Activated CD8-positive, alpha-beta memory T cell treated with anti-CD3 and anti-CD28 coated beads for 36 hours (primary cell): ENCODE measurements around the gene OR2T27. TPM values are rescaled to one million over a fixed set of nuclear protein-coding genes. Genes with fewer than 3 reads are reported as not detected.
"Not testable (repeated sequence)": the region's sequence is repeated elsewhere in the genome, so short reads cannot be mapped to it uniquely, and the experiment has no call there.

Source experiments
- CTCF ChIA-PET: fragments of 350-600 bp; sonication (Branson Sonifier 250); formaldehyde crosslinking; loops from one replicate; lab custom pipeline; 2021; ENCODE audit warnings: antibody characterized with exemption; lab: Charles Lee
- POLR2A ChIA-PET: fragments of 350-600 bp; sonication (Branson Sonifier 250); formaldehyde crosslinking; loops from one replicate; lab custom pipeline; 2021; ENCODE audit warnings: antibody characterized with exemption; lab: Charles Lee
- total RNA-seq, 2 experiments: library from RNA; stranded (reverse); gene quantifications; one replicate each; pipeline ENCODE4 v1.2.3, GENCODE V29; 2021

Gene OR2T27, protein sequence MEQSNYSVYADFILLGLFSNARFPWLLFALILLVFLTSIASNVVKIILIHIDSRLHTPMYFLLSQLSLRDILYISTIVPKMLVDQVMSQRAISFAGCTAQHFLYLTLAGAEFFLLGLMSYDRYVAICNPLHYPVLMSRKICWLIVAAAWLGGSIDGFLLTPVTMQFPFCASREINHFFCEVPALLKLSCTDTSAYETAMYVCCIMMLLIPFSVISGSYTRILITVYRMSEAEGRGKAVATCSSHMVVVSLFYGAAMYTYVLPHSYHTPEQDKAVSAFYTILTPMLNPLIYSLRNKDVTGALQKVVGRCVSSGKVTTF
- total RNA-seq: not detected

DNA sequence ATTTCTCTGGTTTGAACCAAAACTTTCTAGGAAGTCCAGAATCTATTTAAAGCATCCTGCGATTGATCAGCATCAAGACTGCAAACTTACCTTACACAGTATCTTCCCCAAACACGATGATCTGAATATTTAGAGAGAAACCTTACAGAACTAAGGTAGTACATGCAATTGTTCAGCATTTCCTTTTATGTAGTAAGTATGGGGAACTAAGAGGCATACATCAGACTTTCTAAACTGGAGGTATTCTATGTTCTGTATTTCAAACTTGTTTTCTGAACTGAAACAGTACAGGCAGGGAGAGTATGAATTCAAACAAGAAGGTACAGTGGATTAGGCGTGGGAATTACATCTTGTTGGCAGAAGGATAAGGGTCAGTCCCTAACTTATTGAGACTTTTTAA is at the start of gene OR2T27:
TSS of gene OR2T27 (minus strand) at position 175 of the 400 bp plus-strand sequence. CDS start 4,644 bp downstream, outside the sequence.
- POLR2A ChIA-PET, CTCF ChIA-PET: not testable (repeated sequence)

DNA sequence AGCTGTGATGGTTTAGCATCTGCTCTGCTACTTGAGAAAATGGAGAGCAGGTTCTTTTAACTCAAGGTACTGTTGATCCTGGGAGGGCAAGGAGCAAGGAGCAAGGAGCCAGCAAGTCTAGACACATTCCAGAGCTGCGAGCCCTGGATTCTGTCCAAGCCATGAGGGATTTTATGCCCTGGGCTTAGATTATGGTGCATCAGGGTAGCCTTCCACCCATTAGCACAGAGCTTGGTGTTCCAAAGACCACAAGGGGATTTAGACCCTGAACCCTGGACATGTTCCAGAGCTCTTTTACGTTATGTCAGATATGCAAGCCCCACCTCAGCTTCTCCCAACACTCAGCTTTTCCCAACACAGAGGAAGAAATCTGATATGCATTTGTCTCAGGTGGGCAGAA is 49.3 kb upstream of the OR2T27 start:
- CTCF ChIA-PET: no interaction called here
- POLR2A ChIA-PET: no interaction called here

DNA sequence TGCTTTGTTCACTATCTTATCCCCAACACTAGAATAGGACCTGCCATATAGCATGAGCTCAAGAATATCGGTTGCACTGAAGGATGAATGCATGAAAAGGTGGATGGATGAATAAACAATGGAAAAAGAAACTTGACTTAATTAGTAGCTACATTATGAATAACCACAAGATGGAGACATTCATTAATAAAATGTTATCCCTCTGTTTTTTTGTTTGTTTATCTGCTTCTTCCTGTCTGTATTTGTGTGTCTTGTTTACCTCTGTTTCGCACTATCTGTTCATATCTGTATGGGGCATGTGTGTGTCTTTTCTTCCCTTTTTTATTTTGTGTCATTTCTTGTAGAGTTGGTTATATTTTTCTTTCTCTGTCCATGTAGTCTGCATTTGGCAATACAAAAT is 48.3 kb upstream of the OR2T27 start:
- POLR2A ChIA-PET: no interaction called here
- CTCF ChIA-PET: no interaction called here

DNA sequence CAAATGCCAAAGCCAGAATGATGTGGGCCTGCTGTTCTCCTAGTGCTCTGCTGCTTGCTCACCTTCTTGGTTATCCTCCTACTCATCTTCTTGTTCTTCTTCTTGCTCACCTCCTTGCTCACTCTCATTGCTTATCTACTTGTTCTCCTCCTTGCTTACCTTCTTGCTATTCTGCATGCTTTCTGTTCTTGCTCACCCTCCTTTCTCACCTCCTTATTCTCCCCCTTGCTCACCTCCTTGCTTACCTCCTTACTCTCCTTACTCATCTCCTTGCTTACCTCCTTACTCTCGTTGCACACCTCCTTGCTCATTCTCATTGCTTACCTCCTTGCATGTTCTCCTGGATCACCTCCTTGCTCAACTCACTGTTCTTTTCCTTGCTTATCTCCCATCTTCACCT is 47.4 kb upstream of the OR2T27 start, which contains the start of gene OR14I1:
TSS of gene OR14I1 (minus strand) at position 53 of the 400 bp plus-strand sequence.
- POLR2A ChIA-PET: no interaction called here
- CTCF ChIA-PET: no interaction called here

DNA sequence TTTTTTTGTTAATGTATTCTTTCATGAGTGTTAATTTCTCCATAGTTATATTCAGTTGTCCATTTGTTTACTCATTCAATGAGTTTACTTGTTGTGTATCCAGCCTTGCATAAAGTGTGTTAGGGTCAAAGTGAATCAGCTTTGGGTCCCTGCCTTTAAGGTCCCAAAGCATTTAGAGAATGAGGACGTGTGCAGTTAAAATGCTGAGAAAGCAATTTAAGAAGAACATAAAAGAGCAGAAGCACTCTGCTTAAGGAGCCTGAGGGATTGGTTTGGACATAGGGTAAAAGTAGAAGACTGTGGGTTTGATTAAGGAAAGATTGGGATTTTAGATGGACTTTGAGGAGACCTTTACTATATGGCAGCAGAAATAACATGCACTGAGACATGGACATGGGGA is 43.8 kb upstream of the OR2T27 start:
- POLR2A ChIA-PET: no interaction called here
- CTCF ChIA-PET: interaction anchor here (1.2 kb wide), 1 partner anchor 10 kb away, joined by 3 read pairs; no protein-coding TSS in a partner anchor

DNA sequence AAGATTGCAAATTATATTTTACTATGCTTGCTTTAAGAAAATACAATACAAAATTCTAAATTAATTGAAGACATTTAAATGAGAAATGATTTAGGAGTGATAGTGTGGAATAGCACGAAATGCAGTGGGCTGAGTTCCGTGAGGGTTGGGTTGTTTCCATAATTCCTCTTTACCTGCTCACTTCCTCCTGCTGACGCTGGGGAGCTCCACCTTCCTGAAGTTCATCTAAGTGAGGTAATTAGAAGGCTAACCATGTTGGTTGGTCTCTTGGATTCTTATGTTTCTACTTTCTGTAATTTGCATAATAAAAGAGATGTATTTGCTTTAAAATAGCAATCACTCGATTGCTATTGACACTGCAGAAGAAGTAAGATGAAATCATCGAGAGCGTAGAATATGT is 42.6 kb upstream of the OR2T27 start:
- POLR2A ChIA-PET: no interaction called here
- CTCF ChIA-PET: no interaction called here

DNA sequence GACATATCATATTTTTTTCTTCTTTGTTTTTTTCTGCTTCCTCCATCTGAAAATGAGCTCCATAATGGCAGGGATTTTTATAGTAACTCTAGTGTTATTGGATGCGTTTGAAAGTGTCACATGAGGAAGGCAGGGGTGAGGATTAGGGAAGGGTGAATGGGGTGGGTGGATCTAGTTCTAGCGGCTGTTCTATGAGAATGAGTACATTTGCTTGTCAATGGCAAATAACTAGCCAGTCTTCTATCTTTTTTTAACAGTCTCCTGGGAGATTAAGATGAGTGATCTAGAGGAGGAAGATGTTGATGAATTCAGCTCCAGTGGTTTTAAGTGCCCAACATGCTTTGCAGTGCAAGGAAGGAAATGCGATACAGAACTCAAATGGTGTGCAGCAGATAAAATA is 41.4 kb upstream of the OR2T27 start:
- ChIA-PET POLR2A (no interaction called here), CTCF (no interaction called here)

DNA sequence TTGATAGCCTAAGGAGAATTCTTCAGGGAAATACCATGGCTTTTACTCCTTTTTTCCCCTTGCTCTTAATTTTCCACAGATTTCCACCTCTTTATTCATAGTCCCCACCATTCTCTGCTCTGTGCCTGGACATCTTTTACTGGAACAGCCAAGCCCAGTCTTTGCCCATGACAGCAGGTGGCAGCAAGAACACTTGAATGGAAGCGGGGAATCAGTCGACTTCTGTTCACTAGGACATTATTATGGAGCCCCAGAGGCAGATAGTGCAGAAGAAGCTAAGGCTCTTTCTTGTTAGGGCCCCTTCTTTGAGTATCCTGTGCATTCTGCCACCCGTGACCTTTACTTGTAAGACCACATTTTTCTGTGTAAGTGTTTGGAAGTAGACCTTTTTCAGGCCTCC is 40.9 kb upstream of the OR2T27 start:
- ChIA-PET CTCF (no interaction called here), POLR2A (no interaction called here)

DNA sequence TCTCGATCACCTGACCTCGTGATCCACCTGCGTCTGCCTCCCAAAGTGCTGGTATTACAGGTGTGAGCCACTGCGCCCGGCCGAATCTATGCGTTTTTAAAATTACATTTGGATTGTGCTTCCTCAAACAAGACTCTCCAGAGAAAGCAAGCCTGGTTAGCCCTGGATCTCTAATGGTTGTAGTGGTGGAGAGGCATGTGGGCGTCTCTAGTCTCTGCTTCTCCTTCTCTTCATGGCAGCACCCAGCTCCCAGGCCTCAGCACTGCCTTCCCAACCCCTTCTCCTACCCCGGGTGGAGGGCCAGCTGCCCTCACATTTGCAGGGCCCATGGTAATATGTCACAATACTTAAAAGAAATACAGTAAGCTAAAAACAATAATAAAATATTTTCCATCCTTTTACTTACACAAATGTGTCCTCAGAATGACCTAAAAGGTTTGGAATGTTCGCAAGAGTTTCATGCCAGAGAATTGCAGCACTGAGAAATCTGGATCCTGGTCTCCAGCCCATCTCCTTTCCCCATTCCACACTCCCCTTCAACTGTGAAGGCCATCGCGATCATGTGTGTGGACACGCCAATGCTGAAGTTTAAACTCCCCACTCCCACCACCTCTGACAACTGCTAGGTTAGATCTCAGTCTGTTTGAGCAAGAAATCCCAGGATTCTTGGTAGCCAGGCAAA is 40.3 kb upstream of the OR2T27 start:
- CTCF ChIA-PET: no interaction called here
- POLR2A ChIA-PET: no interaction called here

DNA sequence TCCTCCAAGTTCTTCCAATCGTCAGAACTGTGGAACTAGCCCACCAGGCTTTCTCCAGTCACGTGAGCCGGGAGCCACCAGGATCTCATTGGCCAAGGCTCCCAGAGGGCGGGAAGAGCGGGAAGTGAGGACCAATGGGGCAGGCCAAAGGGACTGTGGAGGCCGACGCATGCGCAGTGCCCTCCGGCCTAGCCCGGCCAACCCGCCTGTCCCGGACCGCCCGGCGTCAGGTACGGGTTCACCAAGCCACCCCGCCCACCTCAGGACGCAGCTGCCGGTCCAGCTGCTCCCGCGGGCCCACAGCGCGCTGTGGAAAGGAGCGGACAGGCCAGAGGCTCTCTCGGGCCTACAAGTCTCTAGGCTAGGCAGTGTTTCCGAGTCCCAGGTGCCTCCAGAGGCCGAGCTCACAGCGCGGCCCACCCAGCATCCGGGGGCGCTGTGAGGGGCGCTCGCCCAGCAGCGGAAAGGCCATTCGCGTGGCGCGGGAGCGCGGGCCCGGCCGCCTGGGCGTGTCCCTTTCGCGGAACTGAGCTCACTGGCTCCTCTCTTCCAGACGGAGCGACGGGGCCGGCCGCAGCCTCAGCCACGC is 36.3 kb upstream of the OR2T27 start:
- CTCF ChIA-PET: no interaction called here
- POLR2A ChIA-PET: no interaction called here

DNA sequence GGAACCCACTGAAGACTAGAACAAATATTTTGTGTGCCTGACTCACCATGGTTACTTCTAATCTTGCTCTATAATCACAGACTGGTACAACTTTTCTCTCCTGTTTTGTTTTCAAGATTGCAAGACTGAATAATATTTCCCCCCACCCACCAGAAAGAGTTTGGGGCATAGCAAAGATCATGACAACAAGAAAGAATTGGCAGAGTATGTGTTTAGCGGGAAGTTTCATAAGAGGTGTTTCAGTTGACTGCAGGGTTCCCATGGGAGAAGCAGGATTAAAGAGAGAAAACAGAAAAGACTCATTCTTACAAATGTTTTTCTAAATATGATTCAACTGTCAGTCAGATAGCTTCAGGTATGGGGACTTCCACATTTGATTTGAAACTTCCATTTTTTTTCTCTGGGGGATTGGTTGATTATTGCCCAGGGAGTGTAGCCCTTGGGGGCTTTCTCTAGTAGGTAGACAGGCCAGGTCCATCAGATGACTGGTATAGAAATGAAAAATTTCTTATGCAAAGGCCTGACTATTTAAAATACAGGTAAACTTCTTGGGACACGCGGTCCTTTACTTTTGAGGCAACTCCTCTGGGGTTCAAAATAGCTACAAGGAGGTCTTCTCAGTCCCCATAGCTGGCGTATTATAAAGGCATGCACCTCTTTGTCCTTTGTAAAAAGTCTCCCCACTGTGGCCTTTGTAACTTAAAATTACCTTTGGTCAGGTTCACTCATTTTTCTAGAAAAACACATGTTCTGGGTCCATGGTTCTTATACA is 33.4 kb upstream of the OR2T27 start:
- CTCF ChIA-PET: interaction anchor here (1.2 kb wide), 1 partner anchor 10 kb away, joined by 3 read pairs; no protein-coding TSS in a partner anchor

DNA sequence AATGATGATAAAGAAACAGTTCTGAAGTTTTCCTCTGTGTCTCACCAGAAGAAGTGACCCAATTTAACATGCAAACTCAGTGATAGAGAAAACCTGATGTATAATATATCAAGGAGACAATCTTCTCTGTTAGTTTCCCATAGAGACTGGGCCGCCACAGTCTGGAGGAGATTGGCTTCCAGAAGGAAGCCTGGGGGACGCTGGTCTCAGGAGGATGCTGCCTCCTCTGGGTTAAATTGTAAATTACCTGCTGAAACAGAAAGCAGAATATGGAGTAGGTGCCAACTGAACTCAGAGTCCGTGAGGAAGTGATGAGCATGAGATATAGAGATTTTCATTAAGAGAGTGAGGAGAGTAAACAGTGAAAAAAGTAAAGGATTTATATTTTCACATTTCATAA is 31.5 kb upstream of the OR2T27 start:
- POLR2A ChIA-PET: no interaction called here
- CTCF ChIA-PET: no interaction called here

More for the DNA sequence above, 33.4 kb upstream of the OR2T27 start:
- POLR2A ChIA-PET: no interaction called here

DNA sequence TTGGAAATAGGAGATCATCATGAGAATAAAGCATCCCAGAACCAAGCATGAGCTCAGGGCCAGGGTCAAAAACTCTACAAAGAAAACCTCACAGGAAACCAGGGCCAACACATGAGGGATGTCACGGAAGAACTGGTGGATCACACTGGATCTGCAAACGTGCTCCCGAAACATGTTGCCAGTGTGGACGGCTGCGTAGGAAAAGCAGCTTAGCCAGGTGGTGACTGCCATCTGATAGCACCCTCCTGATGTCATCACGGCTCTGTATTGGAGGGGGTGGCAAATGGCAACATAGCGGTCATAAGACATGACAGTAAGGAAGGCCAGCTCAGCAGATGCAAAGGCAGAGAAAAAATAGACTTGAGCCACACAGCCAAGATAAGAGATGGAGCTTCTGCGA is 26.3 kb upstream of the OR2T27 start:
- ChIA-PET CTCF (no interaction called here), POLR2A (no interaction called here)

DNA sequence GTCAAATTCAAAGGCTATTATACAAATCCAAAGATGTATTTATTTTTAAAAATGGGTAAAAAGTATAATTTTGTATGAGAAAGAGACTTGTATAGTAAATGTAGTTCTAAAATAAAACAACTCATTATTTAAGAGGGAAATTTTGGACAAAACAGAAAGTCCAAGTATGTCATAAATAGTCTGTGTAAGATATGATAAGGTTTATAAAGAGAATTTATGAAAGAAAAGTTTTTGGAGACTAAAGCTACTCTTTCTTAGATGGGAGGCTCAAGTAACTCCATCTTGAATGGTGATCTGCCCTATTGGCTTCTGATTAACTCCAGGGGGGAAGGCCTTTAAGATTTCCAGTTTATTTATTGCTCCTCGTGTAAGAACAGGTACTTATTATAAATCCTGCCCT is 14.7 kb upstream of the OR2T27 start:
- ChIA-PET POLR2A (no interaction called here), CTCF (no interaction called here)

DNA sequence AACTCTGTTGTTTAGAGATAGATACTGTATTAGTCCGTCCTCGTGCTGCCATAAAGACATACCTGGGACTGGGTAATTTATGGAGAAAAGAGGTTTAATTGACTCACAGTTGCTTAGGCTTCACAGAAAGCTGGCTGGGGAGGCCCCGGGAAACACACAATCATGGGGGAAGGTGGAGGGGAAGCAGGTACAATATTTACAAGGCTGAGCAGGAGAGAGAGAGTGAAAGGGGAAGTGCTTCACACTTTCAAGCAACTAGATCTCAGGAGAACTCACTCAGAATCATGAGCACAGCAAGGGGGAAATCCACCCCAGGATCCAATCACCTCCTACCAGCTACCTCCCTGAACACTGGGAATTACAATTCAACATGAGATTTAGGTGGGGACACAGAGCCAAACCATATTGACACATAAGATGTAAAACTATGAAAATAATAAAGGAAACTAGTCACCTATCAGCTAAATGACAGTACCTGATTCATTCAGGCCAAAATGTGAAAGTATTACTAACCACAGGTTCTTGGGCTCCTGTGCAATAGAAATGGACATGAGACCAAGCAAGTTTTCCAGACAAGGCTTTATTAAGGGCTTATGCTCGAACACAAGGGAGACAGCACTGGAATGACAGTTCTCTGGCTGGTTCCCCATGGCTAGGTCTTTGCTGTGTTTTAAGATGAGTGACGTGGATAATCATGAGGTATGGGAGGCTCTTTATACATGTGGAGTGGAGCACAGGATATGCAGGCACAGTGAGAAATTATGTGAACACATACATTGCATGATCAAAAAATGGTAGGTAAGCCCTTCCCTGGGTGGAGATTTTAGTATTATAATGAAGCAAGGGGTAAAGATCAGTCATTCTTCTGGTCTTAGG is 8.4 kb upstream of the OR2T27 start:
- CTCF ChIA-PET, POLR2A ChIA-PET: not testable (repeated sequence)

DNA sequence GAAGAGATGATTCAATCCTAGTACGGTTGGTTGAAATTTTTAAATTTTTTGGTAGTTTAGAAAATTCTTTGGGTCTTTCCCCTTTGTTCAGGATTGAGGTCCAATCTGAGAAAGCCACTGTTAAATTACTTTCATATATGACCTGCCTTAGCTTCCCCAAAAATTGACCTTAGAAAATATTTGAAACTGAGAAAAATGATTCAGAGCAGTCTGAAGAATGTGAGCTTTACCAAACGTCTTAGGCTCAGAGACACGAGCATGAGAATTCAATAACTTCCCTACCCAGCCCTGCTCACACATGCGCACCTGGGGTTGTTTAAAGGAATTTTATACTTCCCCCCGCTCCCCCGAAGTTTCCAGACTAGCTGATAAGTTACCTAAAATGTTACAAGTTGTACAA is 1.5 kb upstream of the OR2T27 start:
- POLR2A ChIA-PET, CTCF ChIA-PET: not testable (repeated sequence)

DNA sequence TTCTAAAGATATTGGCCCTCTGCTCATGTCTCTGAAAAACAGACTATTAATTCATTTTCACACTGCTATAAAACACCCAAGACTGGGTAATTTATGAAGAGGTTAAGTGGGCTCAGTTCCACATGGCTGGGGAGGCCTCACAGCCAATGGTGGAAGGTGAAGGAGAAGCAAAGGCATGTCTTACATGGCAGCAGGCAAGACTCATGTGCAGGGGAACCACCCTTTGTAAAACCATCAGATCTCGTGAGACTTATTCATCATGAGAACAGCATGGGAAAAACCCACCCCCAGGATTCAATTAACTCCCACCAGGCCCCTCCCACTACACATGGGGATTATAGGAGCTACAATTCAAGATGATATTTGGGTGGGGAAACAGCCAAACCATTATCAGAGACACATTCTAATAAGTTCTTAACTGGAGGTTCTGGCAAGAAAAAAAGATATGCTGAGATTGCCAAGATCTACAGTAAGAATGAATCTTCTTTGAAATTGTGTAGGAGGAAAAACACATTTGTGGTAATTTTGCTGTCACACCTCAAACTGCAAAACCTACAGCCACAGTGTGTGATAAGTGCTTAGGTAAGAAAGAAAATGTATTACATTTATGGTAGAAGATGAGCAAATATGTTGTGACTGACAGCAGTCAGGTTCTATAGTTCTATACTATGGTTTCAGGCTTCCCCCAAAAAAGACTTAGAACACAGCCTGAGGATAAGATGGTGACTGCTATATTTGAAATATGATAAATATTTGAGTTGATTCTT is 6.4 kb downstream of the OR2T27 start:
- POLR2A ChIA-PET: not testable (repeated sequence)

DNA sequence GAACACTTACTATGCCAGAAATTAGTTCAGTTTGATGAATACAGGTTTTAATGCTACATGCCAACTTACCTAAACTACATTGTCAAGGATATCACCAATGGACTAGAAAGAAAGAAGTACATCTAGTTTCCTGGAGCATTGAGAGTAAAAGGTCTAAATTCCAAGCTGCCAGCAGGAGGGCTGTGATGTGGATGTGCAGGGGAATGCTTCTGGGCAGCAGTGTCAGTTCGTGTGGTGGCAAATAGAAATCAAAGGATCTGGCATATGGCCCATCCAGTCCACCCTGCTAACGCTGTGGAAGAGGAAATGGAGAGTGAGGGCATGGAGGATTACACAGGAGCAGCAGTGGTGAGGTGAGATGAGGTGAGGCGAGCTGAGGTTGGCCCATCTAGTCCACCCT is 10.2 kb downstream of the OR2T27 start, which contains the start of gene OR2T35:
TSS of gene OR2T35 (minus strand) at position 101 of the 400 bp plus-strand sequence. CDS start 6,020 bp downstream, outside the sequence.
- CTCF ChIA-PET, POLR2A ChIA-PET: not testable (repeated sequence)

More for the DNA sequence above, 6.4 kb downstream of the OR2T27 start:
- CTCF ChIA-PET: not testable (repeated sequence)
